ENCODE measurements around the gene RETN.

GRCh38 chr19:7676376-7676775 lies 7.5 kb downstream of the RETN start:
- TF ChIP-seq CTCF (conservative IDR thresholded peaks at IDR 0.05; ENCODE audit: low read length) (no peak), EZH2phosphoT487 (IDR thresholded peaks at IDR 0.05; ENCODE audit: borderline replicate concordance) (no peak)

All from Loucy (cell line).